ENCODE results near the gene ZBTB42. TPM values are rescaled to one million over a fixed set of nuclear protein-coding genes. Genes with fewer than 3 reads are reported as not detected.

Gene ZBTB42
- total RNA-seq, 1 experiment from 2014 or later: 1.0 TPM

DNA sequence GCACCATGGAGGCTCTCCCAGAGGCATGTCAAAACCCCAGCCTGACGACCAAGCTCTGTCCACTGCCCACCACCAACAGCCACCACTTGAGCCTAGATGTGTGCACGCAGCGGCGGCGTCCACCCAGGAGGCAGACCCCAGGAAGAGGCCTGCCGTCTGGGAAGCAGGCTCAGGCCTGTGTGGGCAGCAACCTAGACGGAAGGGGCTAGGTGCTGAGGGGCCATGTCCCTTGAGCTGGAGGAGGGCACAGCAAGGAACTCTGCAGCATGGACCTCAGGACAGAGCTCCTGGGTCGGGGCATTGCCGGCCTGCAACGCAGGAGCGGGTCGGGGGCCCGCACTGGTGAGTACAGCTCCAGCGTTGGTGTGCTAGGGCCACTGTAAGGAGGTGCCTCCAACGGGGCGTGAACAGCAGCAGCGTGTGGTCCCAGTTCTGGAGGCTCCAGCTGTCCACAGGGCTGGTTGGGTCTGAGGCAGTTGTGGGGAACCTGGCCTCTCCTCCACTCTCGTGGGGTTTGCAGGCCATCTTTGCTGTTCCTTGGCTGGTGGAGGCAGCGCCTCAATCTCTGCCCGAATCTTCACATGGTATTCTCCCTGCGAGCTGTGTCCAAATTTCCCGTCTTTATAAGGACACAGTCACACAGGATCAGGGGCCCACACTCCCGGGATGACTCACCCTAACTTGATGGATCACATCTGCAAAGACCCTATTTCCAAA, 20.5 kb downstream of the ZBTB42 start:
- H3K27me3 Mint-ChIP-seq (ENCODE audit: insufficient read depth, unreplicated experiment): peaks cover 17% of the 10 kb centered on the region
- intact Hi-C loops (cut with micrococcal nuclease): no loop called here
- H3K27ac Mint-ChIP-seq (ENCODE audit: low read depth, unreplicated experiment): no peak overlapping the region
- H3K36me3 Mint-ChIP-seq (ENCODE audit: insufficient read depth, unreplicated experiment): peaks cover 11% of the 10 kb centered on the region
- POLR2A ChIA-PET: interaction anchor here (0.6 to 1.3 kb wide), 4 partner anchors 21 to 99 kb away, joined by 3 read pairs; partner anchors contain the start of genes AKT1 and ZBTB42
- no peak for DNase-seq (ENCODE audit: unreplicated experiment)
- no peak overlapping the region for H3K4me3 Mint-ChIP-seq (ENCODE audit: unreplicated experiment)
- no TSS peak for BruUV-seq (replicated peaks)
- TF ChIP-seq, protein P1, sequence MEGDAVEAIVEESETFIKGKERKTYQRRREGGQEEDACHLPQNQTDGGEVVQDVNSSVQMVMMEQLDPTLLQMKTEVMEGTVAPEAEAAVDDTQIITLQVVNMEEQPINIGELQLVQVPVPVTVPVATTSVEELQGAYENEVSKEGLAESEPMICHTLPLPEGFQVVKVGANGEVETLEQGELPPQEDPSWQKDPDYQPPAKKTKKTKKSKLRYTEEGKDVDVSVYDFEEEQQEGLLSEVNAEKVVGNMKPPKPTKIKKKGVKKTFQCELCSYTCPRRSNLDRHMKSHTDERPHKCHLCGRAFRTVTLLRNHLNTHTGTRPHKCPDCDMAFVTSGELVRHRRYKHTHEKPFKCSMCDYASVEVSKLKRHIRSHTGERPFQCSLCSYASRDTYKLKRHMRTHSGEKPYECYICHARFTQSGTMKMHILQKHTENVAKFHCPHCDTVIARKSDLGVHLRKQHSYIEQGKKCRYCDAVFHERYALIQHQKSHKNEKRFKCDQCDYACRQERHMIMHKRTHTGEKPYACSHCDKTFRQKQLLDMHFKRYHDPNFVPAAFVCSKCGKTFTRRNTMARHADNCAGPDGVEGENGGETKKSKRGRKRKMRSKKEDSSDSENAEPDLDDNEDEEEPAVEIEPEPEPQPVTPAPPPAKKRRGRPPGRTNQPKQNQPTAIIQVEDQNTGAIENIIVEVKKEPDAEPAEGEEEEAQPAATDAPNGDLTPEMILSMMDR (IDR thresholded peaks at IDR 0.05; ENCODE audit: unreplicated experiment): no peak
- H3K4me1 Mint-ChIP-seq (ENCODE audit: insufficient read depth, unreplicated experiment): no peaks in the 10 kb centered on the region
- CTCF ChIA-PET: interaction anchor here (0.7 to 3.0 kb wide), 4 partner anchors 10 to 99 kb away, joined by 3 to 16 read pairs (median 4); no protein-coding TSS in a partner anchor
- H3K9me3 Mint-ChIP-seq (ENCODE audit: unreplicated experiment): peaks cover 12% of the 10 kb centered on the region

DNA sequence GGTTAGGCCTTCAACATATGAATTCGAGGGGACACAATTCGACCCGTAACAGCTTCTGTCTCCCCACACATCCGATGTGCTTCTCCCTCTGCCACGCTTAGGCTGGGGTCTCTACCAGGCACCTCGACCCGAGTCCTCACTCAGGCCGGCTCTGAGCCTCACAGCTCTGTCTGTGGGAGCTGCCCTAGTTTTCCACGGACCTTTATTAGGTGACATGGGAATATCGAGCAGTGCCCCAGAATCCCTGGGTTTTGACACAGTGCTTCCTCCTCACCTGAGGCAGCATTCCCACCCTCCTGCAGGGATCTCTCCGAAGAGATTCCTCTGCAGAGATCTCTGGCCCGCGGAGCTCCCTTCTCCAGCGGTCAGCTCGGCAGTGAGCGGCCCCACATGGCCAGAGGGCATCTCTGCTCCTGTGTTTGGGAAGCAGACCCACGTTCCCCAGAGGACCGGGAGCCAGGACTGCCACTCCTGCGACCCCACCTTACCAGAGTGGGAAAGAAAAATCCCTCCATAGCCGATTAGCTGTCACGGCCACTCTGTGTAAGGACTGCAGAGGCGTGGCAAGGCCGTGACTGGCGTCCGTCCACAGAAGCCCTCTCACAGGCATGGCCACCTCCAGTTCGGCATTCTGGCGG, 21.2 kb downstream of the ZBTB42 start:
- no peak overlapping the region for H3K27ac Mint-ChIP-seq (ENCODE audit: low read depth, unreplicated experiment)
- CTCF ChIA-PET: interaction anchor here (0.6 to 3.0 kb wide), 3 partner anchors 29 to 55 kb away, joined by 3 to 16 read pairs (median 3); no protein-coding TSS in a partner anchor
- TF ChIP-seq, protein P1 (IDR thresholded peaks at IDR 0.05; ENCODE audit: unreplicated experiment): no peak
- POLR2A ChIA-PET: interaction anchor here (1.2 to 1.3 kb wide), 2 partner anchors 27 to 28 kb away, joined by 3 read pairs; partner anchors contain the start of gene AKT1
- H3K4me1 Mint-ChIP-seq (ENCODE audit: insufficient read depth, unreplicated experiment): peaks cover 4% of the 10 kb centered on the region
- no peak for DNase-seq (ENCODE audit: unreplicated experiment)
- no TSS peak for BruUV-seq (replicated peaks)
- peaks cover 11% of the 10 kb centered on the region for H3K36me3 Mint-ChIP-seq (ENCODE audit: insufficient read depth, unreplicated experiment)
- H3K9me3 Mint-ChIP-seq (ENCODE audit: unreplicated experiment): peaks cover 12% of the 10 kb centered on the region
- H3K27me3 Mint-ChIP-seq (ENCODE audit: insufficient read depth, unreplicated experiment): peaks cover 17% of the 10 kb centered on the region
- intact Hi-C loops (cut with micrococcal nuclease): no loop called here
- no peak overlapping the region for H3K4me3 Mint-ChIP-seq (ENCODE audit: unreplicated experiment)

DNA sequence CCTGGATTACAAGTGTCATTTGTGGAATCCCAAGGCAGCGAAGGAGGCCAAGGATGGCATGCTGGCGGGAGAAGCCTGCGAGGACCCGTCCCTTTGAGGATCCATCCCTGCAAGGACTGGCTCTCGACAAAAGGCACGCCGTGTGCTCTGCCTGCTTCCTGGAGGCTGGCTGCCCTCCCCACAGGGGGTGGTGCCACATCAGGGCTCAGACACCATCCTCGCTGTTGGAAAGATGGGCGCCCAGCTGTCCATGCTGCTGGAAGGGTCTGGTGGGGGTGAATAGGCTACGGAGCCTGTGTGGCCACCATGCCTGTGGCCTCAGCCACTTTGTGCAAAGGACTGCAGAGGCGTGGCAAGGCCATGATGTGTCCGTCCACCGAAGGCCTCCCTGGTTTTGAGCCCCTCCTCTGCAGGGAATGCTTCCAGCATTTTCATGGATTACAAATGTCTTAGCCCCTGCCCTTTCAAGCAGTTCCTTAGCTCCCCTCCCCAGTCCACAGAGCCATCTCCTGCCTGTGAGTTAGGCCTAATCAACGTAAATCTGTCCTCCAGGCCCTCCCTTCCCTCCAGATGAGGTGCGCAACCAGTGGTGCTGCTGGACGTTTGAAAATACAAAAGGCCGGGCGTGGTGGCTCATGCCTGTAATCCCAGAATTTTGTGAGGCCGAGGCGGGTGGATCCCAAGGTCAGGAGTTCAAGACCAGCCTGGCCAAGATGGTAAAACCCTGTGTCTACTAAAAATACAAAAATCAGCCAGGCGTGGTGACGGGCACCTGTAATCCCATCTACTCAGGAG, 22.1 kb downstream of the ZBTB42 start:
- Mint-ChIP-seq H3K4me3 (ENCODE audit: unreplicated experiment) (no peak overlapping the region), H3K27ac (ENCODE audit: low read depth, unreplicated experiment) (no peak overlapping the region), H3K36me3 (ENCODE audit: insufficient read depth, unreplicated experiment) (peaks cover 11% of the 10 kb centered on the region), H3K9me3 (ENCODE audit: unreplicated experiment) (peaks cover 12% of the 10 kb centered on the region), H3K27me3 (ENCODE audit: insufficient read depth, unreplicated experiment) (peaks cover 17% of the 10 kb centered on the region), H3K4me1 (ENCODE audit: insufficient read depth, unreplicated experiment) (peaks cover 6% of the 10 kb centered on the region)
- intact Hi-C loops (cut with micrococcal nuclease): no loop called here
- BruUV-seq (replicated peaks): no TSS peak
- ChIA-PET CTCF (interaction anchor here (3.0 kb wide), 1 partner anchor 55 kb away, joined by 16 read pairs; no protein-coding TSS in a partner anchor), POLR2A (no interaction called here)
- DNase-seq (ENCODE audit: unreplicated experiment): no peak
- TF ChIP-seq, protein P1 (IDR thresholded peaks at IDR 0.05; ENCODE audit: unreplicated experiment): no peak

Measured in MCF 10A (cell line).